Nephron (organoid): ENCODE measurements around the gene GRIK4.
"Not testable (repeated sequence)": the region's sequence is repeated elsewhere in the genome, so short reads cannot be mapped to it uniquely, and the experiment has no call there.

Experiments used
- H3K27ac Mint-ChIP-seq, 3 experiments: 2 replicates each; pipeline ENCODE4 v1.8.0; 2020; ENCODE audit warnings: mixed read lengths in 3 of 3, mild to moderate bottlenecking in 2 of 3, moderate library complexity in 1 of 3
- H3K27me3 Mint-ChIP-seq: 2 replicates; pipeline ENCODE4 v1.8.0; 2021; ENCODE audit warnings: low read depth, mild to moderate bottlenecking, moderate library complexity, mixed read lengths
- H3K36me3 Mint-ChIP-seq: 2 replicates; pipeline ENCODE4 v1.8.0; 2020; ENCODE audit warnings: low read depth, mixed read lengths
- H3K4me1 Mint-ChIP-seq: 2 replicates; pipeline ENCODE4 v1.8.0; 2020; ENCODE audit warnings: mixed read lengths
- H3K4me3 Mint-ChIP-seq, 3 experiments: 2 replicates each; pipeline ENCODE4 v1.8.0; 2020; ENCODE audit warnings: mild to moderate bottlenecking in 3 of 3, mixed read lengths in 3 of 3, moderate library complexity in 2 of 3
- H3K9me3 Mint-ChIP-seq: 2 replicates; pipeline ENCODE4 v1.8.0; 2020; ENCODE audit warnings: mixed read lengths
- CTCF ChIP-seq, 3 experiments: fragments of 200-600 bp; sonication (generic); IDR thresholded peaks; one replicate each; pipeline ENCODE4 v1.5.0; 2021; ENCODE audit warnings: antibody characterized with exemption in 3 of 3; ENCODE audit not compliant: unreplicated experiment in 3 of 3

GRIK4 gene

GRCh38 chr11:120612513-120613263 lies 101.1 kb downstream of the GRIK4 start:
- peaks cover 7% of the 10 kb centered on the region for H3K9me3 Mint-ChIP-seq
- H3K27me3 Mint-ChIP-seq, result peaks cover 24% of the 10 kb centered on the region
- peaks cover 2% of the 10 kb centered on the region for H3K36me3 Mint-ChIP-seq
- no peak overlapping the region for H3K4me3 Mint-ChIP-seq
- H3K27ac Mint-ChIP-seq, result no peak overlapping the region
- no peak for TF ChIP-seq CTCF (IDR thresholded peaks at IDR 0.05; ENCODE audit: unreplicated experiment in 3 of 3)
- peaks cover 9% of the 10 kb centered on the region for H3K4me1 Mint-ChIP-seq

- TF ChIP-seq CTCF (IDR thresholded peaks at IDR 0.05; ENCODE audit: unreplicated experiment in 3 of 3), result no peak
- Mint-ChIP-seq H3K4me3 (no peak overlapping the region), H3K27me3 (peaks cover 17% of the 10 kb centered on the region), H3K4me1 (peaks cover 5% of the 10 kb centered on the region), H3K27ac (no peak overlapping the region), H3K36me3 (peaks cover 8% of the 10 kb centered on the region), H3K9me3 (peaks cover 16% of the 10 kb centered on the region)
Observed at GRCh38 chr11:120613264-120614226, 102.0 kb downstream of the GRIK4 start.

- TF ChIP-seq CTCF (IDR thresholded peaks at IDR 0.05; ENCODE audit: unreplicated experiment in 3 of 3), result no peak
- H3K27me3 Mint-ChIP-seq, result peaks cover 20% of the 10 kb centered on the region
- H3K4me1 Mint-ChIP-seq, result no peaks in the 10 kb centered on the region
- no peak overlapping the region for H3K27ac Mint-ChIP-seq
- H3K9me3 Mint-ChIP-seq, result peaks cover 19% of the 10 kb centered on the region
- H3K4me3 Mint-ChIP-seq, result no peak overlapping the region
- peaks cover 8% of the 10 kb centered on the region for H3K36me3 Mint-ChIP-seq
Observed at GRCh38 chr11:120615391-120615790, 103.8 kb downstream of the GRIK4 start.

GRCh38 chr11:120618399-120618798 lies 106.9 kb downstream of the GRIK4 start:
- Mint-ChIP-seq H3K27ac (no peak overlapping the region), H3K9me3 (peaks cover 19% of the 10 kb centered on the region), H3K4me3 (no peak overlapping the region), H3K36me3 (peaks cover 8% of the 10 kb centered on the region), H3K4me1 (no peaks in the 10 kb centered on the region), H3K27me3 (peaks cover 11% of the 10 kb centered on the region)
- no peak for TF ChIP-seq CTCF (IDR thresholded peaks at IDR 0.05; ENCODE audit: unreplicated experiment in 3 of 3)

GRCh38 chr11:120622189-120622875 lies 110.8 kb downstream of the GRIK4 start:
- no peak for TF ChIP-seq CTCF (IDR thresholded peaks at IDR 0.05; ENCODE audit: unreplicated experiment in 3 of 3)
- H3K36me3 Mint-ChIP-seq, result peaks cover 8% of the 10 kb centered on the region
- H3K4me1 Mint-ChIP-seq, result no peaks in the 10 kb centered on the region

GRCh38 chr11:120624992-120625391 lies 113.4 kb downstream of the GRIK4 start:
- H3K9me3 Mint-ChIP-seq, H3K4me3 Mint-ChIP-seq, H3K4me1 Mint-ChIP-seq, H3K27ac Mint-ChIP-seq, H3K36me3 Mint-ChIP-seq: not testable (repeated sequence)
- H3K27me3 Mint-ChIP-seq, result peaks cover 16% of the 10 kb centered on the region

More at GRCh38 chr11:120622189-120622875, 110.8 kb downstream of the GRIK4 start:
- H3K27ac Mint-ChIP-seq, result no peak overlapping the region
- peaks cover 19% of the 10 kb centered on the region for H3K27me3 Mint-ChIP-seq
- H3K9me3 Mint-ChIP-seq, result peaks cover 16% of the 10 kb centered on the region
- H3K4me3 Mint-ChIP-seq, result no peak overlapping the region
